Measurements from ENCODE around the gene FLVCR1. TPM values are rescaled to one million over a fixed set of nuclear protein-coding genes. Genes with fewer than 3 reads are reported as not detected.
"Not testable (repeated sequence)": the region's sequence is repeated elsewhere in the genome, so short reads cannot be mapped to it uniquely, and the experiment has no call there.

FLVCR1 gene
- total RNA-seq, 1 donor from 2014 or later: 6.3 TPM

DNA sequence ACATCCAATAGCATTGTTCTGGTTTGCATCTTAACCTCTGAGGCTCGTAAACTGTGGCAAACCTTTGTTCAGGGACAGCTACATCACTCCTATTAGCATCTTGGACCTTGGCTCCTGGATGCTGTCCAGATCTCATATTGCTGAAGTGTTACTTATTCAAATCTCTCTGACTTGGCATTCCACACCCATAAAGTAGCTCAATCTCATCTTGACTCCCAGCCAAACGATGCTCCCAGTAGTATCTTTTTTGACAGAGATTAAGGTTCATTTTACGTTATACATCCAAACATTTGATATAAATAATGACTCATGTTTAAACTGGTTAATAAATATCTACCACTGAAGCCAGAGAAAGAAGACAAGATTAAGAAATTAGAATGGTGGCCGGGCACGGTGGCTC lies 4.4 kb upstream of the FLVCR1 start:
- no peaks in the 10 kb centered on the region for H3K9me3 ChIP-seq
- H3K4me3 ChIP-seq: no peak overlapping the region
- DNase-seq (no peak), ATAC-seq (no peak)
- H3K27me3 ChIP-seq (ENCODE audit: low read depth): no peaks in the 10 kb centered on the region
- H3K27ac ChIP-seq: no peak overlapping the region
- TF ChIP-seq, protein P1, sequence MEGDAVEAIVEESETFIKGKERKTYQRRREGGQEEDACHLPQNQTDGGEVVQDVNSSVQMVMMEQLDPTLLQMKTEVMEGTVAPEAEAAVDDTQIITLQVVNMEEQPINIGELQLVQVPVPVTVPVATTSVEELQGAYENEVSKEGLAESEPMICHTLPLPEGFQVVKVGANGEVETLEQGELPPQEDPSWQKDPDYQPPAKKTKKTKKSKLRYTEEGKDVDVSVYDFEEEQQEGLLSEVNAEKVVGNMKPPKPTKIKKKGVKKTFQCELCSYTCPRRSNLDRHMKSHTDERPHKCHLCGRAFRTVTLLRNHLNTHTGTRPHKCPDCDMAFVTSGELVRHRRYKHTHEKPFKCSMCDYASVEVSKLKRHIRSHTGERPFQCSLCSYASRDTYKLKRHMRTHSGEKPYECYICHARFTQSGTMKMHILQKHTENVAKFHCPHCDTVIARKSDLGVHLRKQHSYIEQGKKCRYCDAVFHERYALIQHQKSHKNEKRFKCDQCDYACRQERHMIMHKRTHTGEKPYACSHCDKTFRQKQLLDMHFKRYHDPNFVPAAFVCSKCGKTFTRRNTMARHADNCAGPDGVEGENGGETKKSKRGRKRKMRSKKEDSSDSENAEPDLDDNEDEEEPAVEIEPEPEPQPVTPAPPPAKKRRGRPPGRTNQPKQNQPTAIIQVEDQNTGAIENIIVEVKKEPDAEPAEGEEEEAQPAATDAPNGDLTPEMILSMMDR (IDR thresholded peaks at IDR 0.05): no peak
- no peaks in the 10 kb centered on the region for H3K36me3 ChIP-seq
- H3K4me1 ChIP-seq: peaks cover 12% of the 10 kb centered on the region
- intact Hi-C loops (cut with DNase I): no loop called here

DNA sequence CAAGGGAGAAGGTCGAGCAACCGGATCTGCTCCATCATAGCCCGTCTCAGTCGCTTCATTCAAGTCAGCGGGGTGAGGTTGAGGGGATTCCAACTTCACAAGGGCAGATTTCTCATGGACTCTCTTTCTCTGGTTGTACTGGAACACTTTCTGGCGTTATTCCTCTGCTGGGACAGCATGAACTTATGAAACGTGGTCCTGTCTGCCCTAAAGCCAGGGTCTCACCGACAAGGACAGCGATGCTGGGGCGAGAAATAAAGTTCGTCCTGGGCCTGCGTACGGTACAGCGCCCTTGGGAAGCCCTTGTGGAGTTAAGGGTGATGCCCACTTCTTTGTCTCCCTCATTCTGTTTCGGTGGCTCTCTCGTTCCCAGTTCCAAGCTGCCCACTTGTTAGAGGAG lies 1.3 kb upstream of the FLVCR1 start:
- Histone ChIP-seq H3K4me3 (no peak overlapping the region), H3K9me3 (no peaks in the 10 kb centered on the region), H3K27me3 (ENCODE audit: low read depth) (no peaks in the 10 kb centered on the region), H3K27ac (no peak overlapping the region), H3K4me1 (peaks cover 31% of the 10 kb centered on the region), H3K36me3 (no peaks in the 10 kb centered on the region)
- DNase-seq (no peak), ATAC-seq (no peak)
- TF ChIP-seq, protein P1 (IDR thresholded peaks at IDR 0.05): no peak
- intact Hi-C loops (cut with DNase I): no loop called here

DNA sequence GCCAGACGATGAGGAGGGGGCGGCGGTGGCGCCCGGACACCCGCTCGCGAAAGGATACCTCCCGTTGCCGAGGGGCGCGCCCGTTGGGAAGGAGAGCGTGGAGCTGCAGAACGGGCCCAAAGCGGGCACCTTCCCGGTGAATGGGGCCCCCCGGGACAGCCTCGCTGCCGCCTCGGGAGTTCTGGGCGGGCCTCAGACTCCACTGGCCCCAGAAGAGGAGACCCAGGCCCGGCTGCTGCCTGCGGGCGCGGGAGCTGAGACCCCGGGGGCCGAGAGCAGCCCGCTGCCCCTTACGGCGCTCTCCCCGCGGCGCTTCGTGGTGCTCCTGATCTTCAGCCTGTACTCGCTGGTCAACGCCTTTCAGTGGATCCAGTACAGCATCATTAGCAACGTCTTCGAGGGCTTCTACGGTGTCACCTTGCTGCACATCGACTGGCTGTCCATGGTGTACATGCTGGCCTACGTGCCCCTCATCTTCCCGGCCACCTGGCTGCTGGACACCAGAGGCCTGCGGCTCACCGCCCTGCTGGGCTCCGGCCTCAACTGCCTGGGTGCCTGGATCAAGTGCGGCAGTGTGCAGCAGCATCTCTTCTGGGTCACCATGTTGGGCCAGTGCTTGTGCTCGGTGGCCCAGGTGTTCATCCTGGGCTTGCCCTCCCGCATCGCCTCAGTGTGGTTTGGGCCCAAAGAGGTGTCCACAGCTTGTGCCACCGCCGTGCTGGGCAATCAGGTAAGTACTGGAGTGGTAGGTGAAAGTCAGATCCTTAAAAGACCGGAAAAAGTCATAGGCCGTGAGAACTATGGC lies 588 bp downstream of the FLVCR1 start:
- TF ChIP-seq, protein P1 (IDR thresholded peaks at IDR 0.05): no peak
- Histone ChIP-seq H3K27me3 (ENCODE audit: low read depth) (no peaks in the 10 kb centered on the region), H3K4me3 (peak overlapping the region; percentile 77), H3K36me3 (peaks cover under 1% of the 10 kb centered on the region), H3K27ac (peak overlapping the region; percentile 90), H3K9me3 (no peaks in the 10 kb centered on the region), H3K4me1 (peaks cover 35% of the 10 kb centered on the region)
- intact Hi-C loops (cut with DNase I): no loop called here
- ATAC-seq (peak; percentile 55 to 65), DNase-seq (peak; percentile 59)

DNA sequence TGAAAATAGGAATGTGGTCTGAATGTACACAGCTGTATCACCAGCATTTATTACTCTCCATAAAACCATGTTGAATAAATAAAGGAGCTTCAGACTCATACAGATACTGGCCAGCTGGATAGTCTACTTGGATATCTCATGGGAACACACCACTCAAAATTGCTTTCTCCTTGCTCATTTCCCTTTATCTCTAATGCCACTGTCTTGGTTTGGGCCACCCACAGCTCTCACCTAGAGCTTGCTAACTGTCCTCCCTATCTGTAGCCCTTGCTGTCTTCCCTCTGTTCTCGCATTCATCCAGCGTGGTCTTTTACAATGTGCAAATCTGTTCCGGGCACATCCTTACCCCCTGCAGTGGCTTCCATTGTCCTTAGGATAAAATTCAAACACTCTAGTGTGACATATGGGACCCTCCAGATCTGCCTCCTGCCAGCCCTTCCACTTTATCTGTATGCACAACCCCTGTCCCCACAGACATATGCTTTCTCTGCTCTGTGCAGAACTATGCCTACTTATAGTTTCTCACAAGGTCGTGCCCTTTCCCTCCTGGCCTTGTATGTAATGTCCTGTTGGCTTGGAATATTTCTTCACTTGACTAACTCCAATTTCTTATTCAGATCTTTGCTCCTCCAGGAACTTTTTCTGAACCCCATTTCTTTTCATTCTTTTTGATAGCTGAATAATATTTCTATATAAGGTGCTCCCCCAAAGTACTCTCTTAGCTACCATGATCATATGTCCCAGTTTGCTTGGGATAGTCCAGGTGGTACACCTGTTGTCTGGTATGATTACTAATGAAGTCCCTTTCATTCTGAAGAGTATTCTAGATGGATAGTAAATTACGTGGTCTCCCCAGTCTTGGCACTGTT lies 2.9 kb downstream of the FLVCR1 start:
- ATAC-seq: no peak
- TF ChIP-seq, protein P1 (IDR thresholded peaks at IDR 0.05): no peak
- intact Hi-C loops (cut with DNase I): no loop called here
- DNase-seq: no peak
- Histone ChIP-seq H3K27ac (no peak overlapping the region), H3K4me1 (peaks cover 35% of the 10 kb centered on the region), H3K9me3 (no peaks in the 10 kb centered on the region), H3K4me3 (no peak overlapping the region), H3K27me3 (ENCODE audit: low read depth) (no peaks in the 10 kb centered on the region), H3K36me3 (peaks cover 11% of the 10 kb centered on the region)

DNA sequence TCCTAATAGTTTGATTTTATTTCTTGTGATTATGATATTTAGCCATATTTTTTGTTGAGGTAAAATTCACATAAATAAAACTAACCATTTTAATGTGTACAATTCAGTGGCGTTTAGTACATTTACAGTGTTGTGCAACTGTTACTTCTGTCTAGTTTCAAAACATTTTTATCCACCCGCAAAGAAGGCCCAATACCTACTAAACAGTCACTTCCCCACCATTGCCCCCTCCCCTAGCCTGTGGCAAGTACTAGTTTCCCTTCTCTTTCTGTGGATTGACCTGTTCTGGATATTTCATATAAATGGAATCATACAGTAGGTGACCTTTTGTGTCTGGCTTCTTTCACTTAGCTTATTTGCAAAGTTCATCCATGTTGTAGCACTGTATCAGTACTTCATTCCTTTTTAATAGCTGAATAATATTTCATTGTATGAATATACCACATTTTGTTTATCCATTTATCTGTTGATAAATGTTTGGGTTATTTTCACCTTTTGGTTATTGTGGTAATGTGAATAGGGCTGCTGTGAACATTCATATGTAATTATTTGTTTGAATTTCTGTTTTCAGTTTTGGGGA lies 4.1 kb downstream of the FLVCR1 start:
- DNase-seq: no peak
- Histone ChIP-seq H3K4me3 (no peak overlapping the region), H3K27me3 (ENCODE audit: low read depth) (no peaks in the 10 kb centered on the region), H3K27ac (no peak overlapping the region), H3K9me3 (no peaks in the 10 kb centered on the region), H3K36me3 (peaks cover 14% of the 10 kb centered on the region), H3K4me1 (peaks cover 29% of the 10 kb centered on the region)
- intact Hi-C loops (cut with DNase I): no loop called here
- TF ChIP-seq, protein P1 (IDR thresholded peaks at IDR 0.05): no peak
- ATAC-seq: no peak

DNA sequence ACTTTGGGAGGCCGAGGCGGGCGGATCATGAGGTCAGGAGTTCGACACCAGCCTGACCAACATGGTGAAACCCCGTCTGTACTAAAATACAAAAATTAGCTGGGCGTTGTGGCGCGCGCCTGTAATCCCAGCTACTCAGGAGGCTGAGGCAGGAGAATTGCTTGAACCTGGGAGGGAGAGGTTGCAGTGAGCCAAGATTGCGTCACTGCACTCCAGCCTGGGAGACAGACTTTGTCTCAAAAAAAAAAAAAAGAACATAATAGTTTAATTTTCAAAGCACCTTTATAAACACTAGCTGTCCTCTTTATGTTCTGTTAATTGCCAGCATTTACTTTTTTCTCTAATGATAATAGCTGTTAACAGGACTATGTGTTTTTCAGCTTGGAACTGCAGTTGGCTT lies 5.3 kb downstream of the FLVCR1 start:
- H3K9me3 ChIP-seq; H3K27ac ChIP-seq; DNase-seq; H3K27me3 ChIP-seq (ENCODE audit: low read depth); ATAC-seq; intact Hi-C loops (cut with DNase I); H3K4me3 ChIP-seq: not testable (repeated sequence)
- Histone ChIP-seq H3K36me3 (peaks cover 25% of the 10 kb centered on the region), H3K4me1 (peaks cover 24% of the 10 kb centered on the region)

All from lower lobe of right lung (tissue), 2 donors.